SK-N-MC (cell line): ENCODE data around the gene FAM50A.

Experiments used
- EZH2 ChIP-seq: fragments of 200-600 bp; sonication (generic); IDR thresholded peaks from one replicate; pipeline ENCODE4 v1.6.1; 2017; ENCODE audit warnings: antibody characterized with exemption
- POLR2AphosphoS5 ChIP-seq: IDR thresholded peaks from 2 replicates; pipeline ENCODE4 v1.6.1; 2012; ENCODE audit warnings: mild to moderate bottlenecking, low read depth, low read length, borderline replicate concordance

GRCh38 chrX:154417157-154417556 is 26.8 kb upstream of the FAM50A start:
- no peak for TF ChIP-seq EZH2
- no peak for TF ChIP-seq POLR2AphosphoS5
